Measurements from ENCODE around the gene BLOC1S2. TPM values are rescaled to one million over a fixed set of nuclear protein-coding genes. Genes with fewer than 3 reads are reported as not detected.
"Not testable (repeated sequence)": the region's sequence is repeated elsewhere in the genome, so short reads cannot be mapped to it uniquely, and the experiment has no call there.

Gene BLOC1S2
- total RNA-seq, 2 experiments from 2014 or later: 49.9 to 54.6 TPM

GRCh38 chr10:100318207-100318606, 31.7 kb upstream of the BLOC1S2 start:
- peaks cover 40% of the 10 kb centered on the region for H3K27me3 Mint-ChIP-seq (ENCODE audit: low read depth)
- ChIA-PET POLR2A (no interaction called here), CTCF (no interaction called here)
- DNase-seq (no peak), ATAC-seq (no peak)
- H3K9me3 Mint-ChIP-seq (ENCODE audit: insufficient read depth): no peaks in the 10 kb centered on the region
- H3K27ac Mint-ChIP-seq: no peak overlapping the region
- no peak overlapping the region for H3K4me3 Mint-ChIP-seq
- no peaks in the 10 kb centered on the region for H3K4me1 Mint-ChIP-seq (ENCODE audit: low read depth)
- H3K36me3 Mint-ChIP-seq (ENCODE audit: low read depth): no peaks in the 10 kb centered on the region

GRCh38 chr10:100315615-100316014, 29.1 kb upstream of the BLOC1S2 start:
- Mint-ChIP-seq H3K4me1 (ENCODE audit: low read depth) (no peaks in the 10 kb centered on the region), H3K27ac (no peak overlapping the region), H3K36me3 (ENCODE audit: low read depth) (no peaks in the 10 kb centered on the region), H3K4me3 (no peak overlapping the region), H3K27me3 (ENCODE audit: low read depth) (peaks cover 50% of the 10 kb centered on the region), H3K9me3 (ENCODE audit: insufficient read depth) (no peaks in the 10 kb centered on the region)
- CTCF ChIA-PET: no interaction called here
- no peak for ATAC-seq
- no peak for DNase-seq
- POLR2A ChIA-PET: no interaction called here

GRCh38 chr10:100311298-100311697, 24.8 kb upstream of the BLOC1S2 start:
- no peak for DNase-seq
- POLR2A ChIA-PET: no interaction called here
- H3K27ac Mint-ChIP-seq: no peak overlapping the region
- CTCF ChIA-PET: interaction anchor here (1.0 to 1.5 kb wide), 2 partner anchors 28 to 123 kb away, joined by 3 to 5 read pairs; no protein-coding TSS in a partner anchor
- no peak overlapping the region for H3K4me3 Mint-ChIP-seq
- no peak for ATAC-seq
- H3K36me3 Mint-ChIP-seq (ENCODE audit: low read depth): no peaks in the 10 kb centered on the region
- H3K9me3 Mint-ChIP-seq (ENCODE audit: insufficient read depth): no peaks in the 10 kb centered on the region
- H3K27me3 Mint-ChIP-seq (ENCODE audit: low read depth): peaks cover 54% of the 10 kb centered on the region
- no peaks in the 10 kb centered on the region for H3K4me1 Mint-ChIP-seq (ENCODE audit: low read depth)

- ATAC-seq: no peak
- POLR2A ChIA-PET: interaction anchor here (0.6 kb wide), 1 partner anchor 648 kb away, joined by 3 read pairs; no protein-coding TSS in a partner anchor
- DNase-seq: no peak
- H3K4me3 Mint-ChIP-seq: no peak overlapping the region
- no peak overlapping the region for H3K27ac Mint-ChIP-seq
- peaks cover 55% of the 10 kb centered on the region for H3K27me3 Mint-ChIP-seq (ENCODE audit: low read depth)
- H3K9me3 Mint-ChIP-seq (ENCODE audit: insufficient read depth): no peaks in the 10 kb centered on the region
- H3K36me3 Mint-ChIP-seq (ENCODE audit: low read depth): no peaks in the 10 kb centered on the region
- H3K4me1 Mint-ChIP-seq (ENCODE audit: low read depth): no peaks in the 10 kb centered on the region
- CTCF ChIA-PET: no interaction called here
Observed at GRCh38 chr10:100307684-100308083, 21.2 kb upstream of the BLOC1S2 start.

GRCh38 chr10:100306861-100307260, 20.4 kb upstream of the BLOC1S2 start:
- DNase-seq (no peak), ATAC-seq (no peak)
- H3K9me3 Mint-ChIP-seq (ENCODE audit: insufficient read depth): no peaks in the 10 kb centered on the region
- H3K36me3 Mint-ChIP-seq (ENCODE audit: low read depth): no peaks in the 10 kb centered on the region
- ChIA-PET CTCF (no interaction called here), POLR2A (no interaction called here)
- no peak overlapping the region for H3K4me3 Mint-ChIP-seq
- H3K27me3 Mint-ChIP-seq (ENCODE audit: low read depth): peaks cover 53% of the 10 kb centered on the region
- no peak overlapping the region for H3K27ac Mint-ChIP-seq
- H3K4me1 Mint-ChIP-seq (ENCODE audit: low read depth): no peaks in the 10 kb centered on the region

- Mint-ChIP-seq H3K4me1 (ENCODE audit: low read depth) (no peaks in the 10 kb centered on the region), H3K9me3 (ENCODE audit: insufficient read depth) (no peaks in the 10 kb centered on the region), H3K4me3 (no peak overlapping the region), H3K27me3 (ENCODE audit: low read depth) (peaks cover 48% of the 10 kb centered on the region), H3K27ac (no peak overlapping the region), H3K36me3 (ENCODE audit: low read depth) (no peaks in the 10 kb centered on the region)
- DNase-seq (no peak), ATAC-seq (no peak)
- POLR2A ChIA-PET: no interaction called here
- CTCF ChIA-PET: interaction anchor here (0.8 to 2.2 kb wide), 8 partner anchors 9 to 214 kb away, joined by 3 to 8 read pairs (median 4); partner anchors contain the start of gene PKD2L1
Observed at GRCh38 chr10:100304414-100304813, 17.9 kb upstream of the BLOC1S2 start.

- Mint-ChIP-seq H3K27me3 (ENCODE audit: low read depth) (peaks cover 45% of the 10 kb centered on the region), H3K4me3 (no peak overlapping the region)
- POLR2A ChIA-PET: interaction anchor here (1.0 kb wide), 1 partner anchor 17 kb away, joined by 5 read pairs; no protein-coding TSS in a partner anchor
Observed at GRCh38 chr10:100303724-100304319, 17.3 kb upstream of the BLOC1S2 start.

GRCh38 chr10:100301123-100301522, 14.6 kb upstream of the BLOC1S2 start:
- H3K9me3 Mint-ChIP-seq (ENCODE audit: insufficient read depth); H3K4me1 Mint-ChIP-seq (ENCODE audit: low read depth); H3K4me3 Mint-ChIP-seq; H3K27ac Mint-ChIP-seq; CTCF ChIA-PET; DNase-seq; POLR2A ChIA-PET; H3K36me3 Mint-ChIP-seq (ENCODE audit: low read depth); ATAC-seq: not testable (repeated sequence)
- peaks cover 35% of the 10 kb centered on the region for H3K27me3 Mint-ChIP-seq (ENCODE audit: low read depth)

More at GRCh38 chr10:100303724-100304319, 17.3 kb upstream of the BLOC1S2 start:
- no peak for ATAC-seq
- Mint-ChIP-seq H3K27ac (no peak overlapping the region), H3K4me1 (ENCODE audit: low read depth) (no peaks in the 10 kb centered on the region), H3K9me3 (ENCODE audit: insufficient read depth) (no peaks in the 10 kb centered on the region), H3K36me3 (ENCODE audit: low read depth) (no peaks in the 10 kb centered on the region)
- CTCF ChIA-PET: interaction anchor here (0.9 to 2.2 kb wide), 10 partner anchors 9 to 207 kb away, joined by 3 to 13 read pairs (median 4); partner anchors contain the start of gene PKD2L1
- no peak for DNase-seq

GRCh38 chr10:100297242-100297641, 10.8 kb upstream of the BLOC1S2 start:
- Mint-ChIP-seq H3K4me3 (no peak overlapping the region), H3K9me3 (ENCODE audit: insufficient read depth) (no peaks in the 10 kb centered on the region), H3K27ac (no peak overlapping the region), H3K4me1 (ENCODE audit: low read depth) (no peaks in the 10 kb centered on the region), H3K36me3 (ENCODE audit: low read depth) (no peaks in the 10 kb centered on the region), H3K27me3 (ENCODE audit: low read depth) (peaks cover 32% of the 10 kb centered on the region)
- DNase-seq (no peak), ATAC-seq (no peak)
- ChIA-PET POLR2A (interaction anchor here (1.5 kb wide), 1 partner anchor 10 kb away, joined by 5 read pairs; no protein-coding TSS in a partner anchor), CTCF (no interaction called here)

- no peak for DNase-seq
- Mint-ChIP-seq H3K4me3 (no peak overlapping the region), H3K9me3 (ENCODE audit: insufficient read depth) (no peaks in the 10 kb centered on the region), H3K27me3 (ENCODE audit: low read depth) (peaks cover 27% of the 10 kb centered on the region), H3K36me3 (ENCODE audit: low read depth) (no peaks in the 10 kb centered on the region), H3K27ac (no peak overlapping the region), H3K4me1 (ENCODE audit: low read depth) (no peaks in the 10 kb centered on the region)
- no peak for ATAC-seq
- ChIA-PET CTCF (no interaction called here), POLR2A (no interaction called here)
Observed at GRCh38 chr10:100293066-100293465, 6.6 kb upstream of the BLOC1S2 start.

- CTCF ChIA-PET; H3K4me1 Mint-ChIP-seq (ENCODE audit: low read depth); ATAC-seq; H3K4me3 Mint-ChIP-seq; POLR2A ChIA-PET; H3K9me3 Mint-ChIP-seq (ENCODE audit: insufficient read depth); H3K36me3 Mint-ChIP-seq (ENCODE audit: low read depth); DNase-seq; H3K27ac Mint-ChIP-seq: not testable (repeated sequence)
- peaks cover 26% of the 10 kb centered on the region for H3K27me3 Mint-ChIP-seq (ENCODE audit: low read depth)
Observed at GRCh38 chr10:100292300-100292699, 5.8 kb upstream of the BLOC1S2 start.

GRCh38 chr10:100291356-100291755, 4.9 kb upstream of the BLOC1S2 start:
- H3K4me3 Mint-ChIP-seq: no peak overlapping the region
- CTCF ChIA-PET: interaction anchor here (1.0 kb wide), 1 partner anchor 143 kb away, joined by 3 read pairs; no protein-coding TSS in a partner anchor
- no peak for ATAC-seq
- H3K9me3 Mint-ChIP-seq (ENCODE audit: insufficient read depth): no peaks in the 10 kb centered on the region
- peaks cover 26% of the 10 kb centered on the region for H3K27me3 Mint-ChIP-seq (ENCODE audit: low read depth)
- peaks cover 2% of the 10 kb centered on the region for H3K36me3 Mint-ChIP-seq (ENCODE audit: low read depth)
- POLR2A ChIA-PET: no interaction called here
- peaks cover 10% of the 10 kb centered on the region for H3K4me1 Mint-ChIP-seq (ENCODE audit: low read depth)
- H3K27ac Mint-ChIP-seq: no peak overlapping the region
- DNase-seq: no peak

Measured in activated CD8-positive, alpha-beta T cell treated with anti-CD3 and anti-CD28 coated beads, Interleukin-2, amount 10 ng/mL, durations not matched to agents 7 days and 5 days (primary cell).